SK-N-SH (cell line): Measurements from ENCODE around the gene NAV2. TPM values are rescaled to one million over a fixed set of nuclear protein-coding genes. Genes with fewer than 3 reads are reported as not detected.

ENCODE experiments used
- CTCF ChIA-PET: fragments of 300-600, 350-600 bp; formaldehyde crosslinking; extraction: SDS; loops from one replicate; lab custom pipeline; 2021; lab: Yijun Ruan, JAX
- POLR2A ChIA-PET: fragments of 350-600 bp; sonication (Branson Sonifier 250); formaldehyde crosslinking; extraction: SDS; loops from one replicate; lab custom pipeline; 2020; ENCODE audit warnings: antibody characterized with exemption, inconsistent platforms; lab: Yijun Ruan, JAX
- DNase-seq: peaks from one replicate; pipeline ENCODE4 v3.0.0; 2012
- H2AFZ ChIP-seq: fragments of 200-600 bp; sonication (generic); 2 replicates; pipeline ENCODE4 v1.8.1; 2016; ENCODE audit warnings: antibody characterized with exemption, mild to moderate bottlenecking, low read depth
- H3F3A ChIP-seq: fragments of 200-600 bp; sonication (generic); replicated peaks from 2 replicates; pipeline ENCODE3; 2016; ENCODE audit warnings: antibody characterized with exemption, mild to moderate bottlenecking; ENCODE audit not compliant: insufficient read depth
- H3K27ac ChIP-seq, 2 experiments: fragments of 200-500 bp in 1 of 2; fragments of 200-600 bp in 1 of 2; sonication (Bioruptor generic) in 1 of 2; sonication (generic), shearing (Covaris generic) in 1 of 2; 2 replicates each; pipeline versions ENCODE4 v1.5.1 to v1.6.1; 2014 to 2016; ENCODE audit warnings: low read depth in 2 of 2, inconsistent platforms in 1 of 2, low read length in 1 of 2, mild to moderate bottlenecking in 1 of 2, mixed read lengths in 1 of 2
- H3K27me3 ChIP-seq: fragments of 200-600 bp; sonication (generic), shearing (Covaris generic); 2 replicates; pipeline ENCODE4 v1.6.1; 2016; ENCODE audit warnings: mixed run types; ENCODE audit not compliant: insufficient read depth
- H3K36me3 ChIP-seq, 2 experiments: fragments of 200-500 bp in 1 of 2; fragments of 200-600 bp in 1 of 2; sonication (Bioruptor generic) in 1 of 2; sonication (generic) in 1 of 2; replicated peaks in 1 of 2; 2 replicates each; pipeline versions ENCODE3 to v1.5.1; 2014 to 2016; ENCODE audit warnings: low read length in 1 of 2, mild to moderate bottlenecking in 1 of 2; ENCODE audit not compliant: insufficient read depth in 2 of 2, control insufficient read depth in 1 of 2
- H3K4me1 ChIP-seq, 2 experiments: fragments of 200-500 bp in 1 of 2; fragments of 200-600 bp in 1 of 2; sonication (Bioruptor generic) in 1 of 2; sonication (generic), shearing (Covaris generic) in 1 of 2; 2 replicates each; pipeline versions ENCODE4 v1.5.1 to v1.6.1; 2014 to 2016; ENCODE audit warnings: low read depth in 1 of 2, low read length in 1 of 2, mixed run types in 1 of 2; ENCODE audit not compliant: insufficient read depth in 2 of 2, control insufficient read depth in 1 of 2
- H3K4me2 ChIP-seq: fragments of 200-600 bp; sonication (generic), shearing (Covaris generic); 2 replicates; pipeline ENCODE4 v1.6.1; 2017; ENCODE audit warnings: mixed run types
- H3K4me3 ChIP-seq, 2 experiments: fragments of 200-500 bp in 1 of 2; fragments of 200-600 bp in 1 of 2; sonication (Bioruptor generic) in 1 of 2; sonication (generic), shearing (Covaris generic) in 1 of 2; 2 replicates each; pipeline versions ENCODE4 v1.5.1 to v1.8.1; 2014 to 2016; ENCODE audit warnings: low read depth in 2 of 2, inconsistent platforms in 1 of 2, low read length in 1 of 2, mild to moderate bottlenecking in 1 of 2, mixed read lengths in 1 of 2, moderate library complexity in 1 of 2
- H3K79me2 ChIP-seq: fragments of 200-600 bp; sonication (generic); 2 replicates; pipeline ENCODE4 v1.8.1; 2017; ENCODE audit warnings: mild to moderate bottlenecking; ENCODE audit not compliant: insufficient read depth
- H3K9ac ChIP-seq: fragments of 200-600 bp; sonication (generic); 2 replicates; pipeline ENCODE4 v1.6.1; 2017; ENCODE audit warnings: mixed run types
- H3K9me2 ChIP-seq: fragments of 200-600 bp; sonication (generic); 2 replicates; pipeline ENCODE4 v1.6.1; 2017; ENCODE audit warnings: mixed run types
- H3K9me3 ChIP-seq: fragments of 200-600 bp; sonication (generic); 2 replicates; pipeline ENCODE4 v1.6.1; 2017; ENCODE audit warnings: mixed run types, mild to moderate bottlenecking, moderate library complexity
- H4K20me1 ChIP-seq: fragments of 200-600 bp; sonication (generic); 2 replicates; pipeline ENCODE4 v1.6.1; 2017; ENCODE audit warnings: mild to moderate bottlenecking, mixed run types; ENCODE audit not compliant: insufficient read depth
- CHD2 ChIP-seq: fragments of 150-350 bp; IDR thresholded peaks from 2 replicates; pipeline ENCODE4 v1.6.1; 2018; ENCODE audit warnings: low read length; ENCODE audit not compliant: partially characterized antibody
- ELF1 ChIP-seq: IDR thresholded peaks from 2 replicates; pipeline ENCODE4 v1.4.0; 2012
- EP300 ChIP-seq, 2 experiments: IDR thresholded peaks; 2 replicates each; pipeline versions ENCODE4 v1.4.0 to v1.6.1; 2012; ENCODE audit warnings: borderline replicate concordance in 1 of 2, low read depth in 1 of 2, low read length in 1 of 2
- EZH2phosphoT487 ChIP-seq: fragments of 200-600 bp; sonication (generic); IDR thresholded peaks from 2 replicates; pipeline ENCODE4 v1.6.1; 2017; ENCODE audit warnings: low read depth, mixed run types, mild to moderate bottlenecking, antibody characterized with exemption, moderate library complexity, borderline replicate concordance
- FOSL2 ChIP-seq: IDR thresholded peaks from 2 replicates; pipeline ENCODE4 v1.4.0; 2012; ENCODE audit warnings: low read depth, mild to moderate bottlenecking, moderate library complexity, borderline replicate concordance
- FOXM1 ChIP-seq: IDR thresholded peaks from 2 replicates; pipeline ENCODE4 v1.4.0; 2012; ENCODE audit warnings: low read depth, mild to moderate bottlenecking
- GABPA ChIP-seq: IDR thresholded peaks from 2 replicates; pipeline ENCODE4 v1.4.0; 2012; ENCODE audit warnings: low read depth, mild to moderate bottlenecking
- GATA2 ChIP-seq: sonication (generic); formaldehyde crosslinking; IDR thresholded peaks from 2 replicates; pipeline ENCODE4 v1.5.0; 2020; ENCODE audit warnings: mild to moderate bottlenecking, missing genetic modification reagents
- JUND ChIP-seq: IDR thresholded peaks from 2 replicates; pipeline ENCODE4 v1.4.0; 2012
- MAX ChIP-seq: IDR thresholded peaks from 2 replicates; pipeline ENCODE4 v1.4.0; 2012; ENCODE audit warnings: low read depth
- MEF2A ChIP-seq: IDR thresholded peaks from 2 replicates; pipeline ENCODE4 v1.4.0; 2012; ENCODE audit warnings: low read depth, borderline replicate concordance
- NRF1 ChIP-seq: IDR thresholded peaks from 2 replicates; pipeline ENCODE4 v1.6.1; 2012; ENCODE audit warnings: low read depth, mild to moderate bottlenecking, low read length
- POLR2AphosphoS5 ChIP-seq: IDR thresholded peaks from 2 replicates; pipeline ENCODE4 v1.6.1; 2012; ENCODE audit warnings: low read depth, low read length
- RAD21 ChIP-seq: IDR thresholded peaks from 2 replicates; pipeline ENCODE4 v1.6.1; 2012; ENCODE audit warnings: mild to moderate bottlenecking, low read length
- RCOR1 ChIP-seq: fragments of 150-350 bp; IDR thresholded peaks from 2 replicates; pipeline ENCODE4 v1.6.1; 2017; ENCODE audit warnings: antibody characterized with exemption, low read length
- RFX5 ChIP-seq: IDR thresholded peaks from 2 replicates; pipeline ENCODE4 v1.6.1; 2012; ENCODE audit warnings: mild to moderate bottlenecking, improper control_type of control experiment, low read length
- SIN3A ChIP-seq: IDR thresholded peaks from 2 replicates; pipeline ENCODE4 v1.6.1; 2012; ENCODE audit warnings: low read depth, mild to moderate bottlenecking, low read length, moderate library complexity, borderline replicate concordance
- TAF1 ChIP-seq: IDR thresholded peaks from 2 replicates; pipeline ENCODE4 v1.6.1; 2012; ENCODE audit warnings: low read depth, mild to moderate bottlenecking, low read length, moderate library complexity, borderline replicate concordance
- TEAD4 ChIP-seq: IDR thresholded peaks from 2 replicates; pipeline ENCODE4 v1.4.0; 2012; ENCODE audit warnings: mild to moderate bottlenecking, borderline replicate concordance; ENCODE audit not compliant: insufficient read depth
- USF1 ChIP-seq: IDR thresholded peaks from 2 replicates; pipeline ENCODE4 v1.4.0; 2012; ENCODE audit warnings: low read depth, borderline replicate concordance
- WGBS: methylation state at CpG from one replicate; pipeline ENCODE4 v1.1.6; 2017; ENCODE audit warnings: low lambda C conversion rate; 5-methylcytosine and 5-hydroxymethylcytosine counted together
- polyA plus RNA-seq, 3 experiments: library from polyadenylated mRNA; depleted of rRNA; stranded (reverse); fragments of >200 nt; gene quantifications; 2 replicates each; pipeline ENCODE4 v1.2.3, GENCODE V29; 2012
- TF ChIP-seq, protein P1 (sequence below): IDR thresholded peaks from 2 replicates; pipeline ENCODE4; 2012
- TF ChIP-seq, protein P2 (sequence below): fragments of 150-350 bp; IDR thresholded peaks from 2 replicates; pipeline ENCODE4 v1.6.1; 2017; ENCODE audit warnings: antibody characterized with exemption, low read length, low read depth, borderline replicate concordance

The NAV2 gene
- polyA plus RNA-seq, 1 of the 3 experiments (the other 2 are of a cell fraction): 26.2 TPM

DNA sequence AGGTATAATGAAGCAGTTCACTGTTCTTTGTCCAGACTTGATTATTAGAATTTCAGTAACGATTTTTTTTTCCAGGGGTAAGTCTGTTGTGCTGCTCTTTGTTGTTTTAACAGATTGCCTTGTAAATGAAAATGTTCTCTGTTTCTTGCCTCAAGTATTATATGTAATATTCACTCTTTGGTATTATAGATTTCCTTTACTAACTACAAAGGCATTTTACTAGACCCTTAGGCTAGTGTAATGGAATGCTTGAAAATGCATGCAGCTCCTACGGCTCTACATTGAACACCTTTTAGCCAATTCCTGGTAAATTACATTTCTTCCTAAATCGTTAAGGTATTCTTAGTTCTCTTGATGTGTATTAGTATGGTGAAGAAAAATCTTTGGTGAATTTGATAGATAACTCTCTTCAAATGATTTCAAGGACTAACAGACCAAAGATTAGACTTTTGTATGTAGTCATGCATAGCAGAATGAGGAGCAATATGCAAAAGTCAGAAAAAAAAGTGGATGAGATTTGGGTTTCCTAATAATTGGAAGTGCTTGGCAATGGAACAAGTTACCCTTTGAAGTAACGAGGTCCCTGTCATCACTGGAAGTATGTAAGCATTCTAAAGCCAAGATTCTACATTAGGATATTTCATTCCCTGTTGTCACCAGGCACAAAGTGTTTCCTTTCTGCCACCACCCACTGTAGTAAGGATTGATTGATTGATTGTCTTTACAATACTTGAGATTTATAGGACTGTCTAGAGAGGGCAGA, 334.6 kb downstream of the NAV2 start:
- POLR2A ChIA-PET: no interaction called here
- TF ChIP-seq RCOR1 (no peak), TEAD4 (no peak), POLR2AphosphoS5 (no peak), NRF1 (no peak), GABPA (no peak), JUND (no peak), SIN3A (no peak), MAX (no peak), ELF1 (no peak)
- TF ChIP-seq, protein P1, sequence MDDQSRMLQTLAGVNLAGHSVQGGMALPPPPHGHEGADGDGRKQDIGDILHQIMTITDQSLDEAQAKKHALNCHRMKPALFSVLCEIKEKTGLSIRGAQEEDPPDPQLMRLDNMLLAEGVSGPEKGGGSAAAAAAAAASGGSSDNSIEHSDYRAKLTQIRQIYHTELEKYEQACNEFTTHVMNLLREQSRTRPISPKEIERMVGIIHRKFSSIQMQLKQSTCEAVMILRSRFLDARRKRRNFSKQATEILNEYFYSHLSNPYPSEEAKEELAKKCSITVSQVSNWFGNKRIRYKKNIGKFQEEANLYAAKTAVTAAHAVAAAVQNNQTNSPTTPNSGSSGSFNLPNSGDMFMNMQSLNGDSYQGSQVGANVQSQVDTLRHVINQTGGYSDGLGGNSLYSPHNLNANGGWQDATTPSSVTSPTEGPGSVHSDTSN: no peak
- Histone ChIP-seq H3F3A (peaks cover 6% of the 10 kb centered on the region), H3K36me3 (peaks cover 68 to 79% of the 10 kb centered on the region in 2 experiments), H3K27me3 (no peaks in the 10 kb centered on the region), H4K20me1 (no peaks in the 10 kb centered on the region), H3K9ac (no peak overlapping the region), H3K9me3 (no peaks in the 10 kb centered on the region), H3K27ac (peak overlapping the region in 1 of 2 experiments; percentile 31; a peak in 2 of 4 replicates), H3K4me1 (peaks cover 12 to 42% of the 10 kb centered on the region in 2 experiments; a peak in 3 of 4 replicates), H3K4me2 (no peak overlapping the region), H3K79me2 (peaks cover 58% of the 10 kb centered on the region), H3K9me2 (no peaks in the 10 kb centered on the region), H3K4me3 (no peak overlapping the region), H2AFZ (no peak overlapping the region)
- 84% methylated on average over 4 of the region's 4 CpGs for WGBS
- CTCF ChIA-PET: no interaction called here
- DNase-seq: no peak

DNA sequence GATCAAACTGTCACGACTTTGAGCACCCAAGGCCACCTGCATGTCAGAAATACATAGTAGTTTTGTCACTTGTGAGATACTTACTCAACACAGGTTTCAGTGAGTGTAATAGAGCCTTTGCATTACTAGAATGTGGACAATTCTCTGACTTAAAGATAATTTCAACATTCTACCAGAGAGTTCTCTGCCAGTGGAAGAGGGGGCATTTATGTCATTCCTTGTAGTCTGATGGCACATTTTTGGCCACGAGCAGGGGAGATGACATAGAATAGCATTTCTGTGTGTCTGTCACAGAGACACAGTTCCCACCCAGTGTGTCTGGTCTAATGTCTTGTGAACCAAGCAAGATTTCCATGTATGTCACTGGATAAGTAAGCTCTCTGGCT, 335.1 kb downstream of the NAV2 start:
- peaks cover 57% of the 10 kb centered on the region for H3K79me2 ChIP-seq
- no peak overlapping the region for H3K4me2 ChIP-seq
- 88% methylated on average over 2 of the region's 2 CpGs for WGBS
- H3K4me3 ChIP-seq: no peak overlapping the region
- no peak overlapping the region for H3K9ac ChIP-seq
- H3K27me3 ChIP-seq: no peaks in the 10 kb centered on the region
- peaks cover 6% of the 10 kb centered on the region for H3F3A ChIP-seq
- no peaks in the 10 kb centered on the region for H4K20me1 ChIP-seq
- H3K36me3 ChIP-seq: peaks cover 74 to 81% of the 10 kb centered on the region in 2 experiments
- H3K27ac ChIP-seq: peak overlapping the region; percentile 21 to 51; a peak in 2 of 4 replicates
- POLR2A ChIA-PET: no interaction called here
- H3K4me1 ChIP-seq: peaks cover 12 to 39% of the 10 kb centered on the region in 2 experiments; a peak in 3 of 4 replicates
- TF ChIP-seq GATA2 (CRISPR knock-in tag) (no peak), USF1 (no peak), CHD2 (no peak), TAF1 (no peak), RFX5 (no peak), MAX (no peak), FOSL2 (no peak), JUND (no peak), TEAD4 (no peak), FOXM1 (no peak), MEF2A (no peak), EP300 (IDR thresholded peaks at IDR 0.05; ENCODE audit: borderline replicate concordance in 1 of 2, low read depth in 1 of 2, low read length in 1 of 2) (no peak), ELF1 (no peak), RAD21 (no peak), SIN3A (no peak), EZH2phosphoT487 (no peak)
- TF ChIP-seq, protein P2, sequence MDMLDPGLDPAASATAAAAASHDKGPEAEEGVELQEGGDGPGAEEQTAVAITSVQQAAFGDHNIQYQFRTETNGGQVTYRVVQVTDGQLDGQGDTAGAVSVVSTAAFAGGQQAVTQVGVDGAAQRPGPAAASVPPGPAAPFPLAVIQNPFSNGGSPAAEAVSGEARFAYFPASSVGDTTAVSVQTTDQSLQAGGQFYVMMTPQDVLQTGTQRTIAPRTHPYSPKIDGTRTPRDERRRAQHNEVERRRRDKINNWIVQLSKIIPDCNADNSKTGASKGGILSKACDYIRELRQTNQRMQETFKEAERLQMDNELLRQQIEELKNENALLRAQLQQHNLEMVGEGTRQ: no peak
- no peaks in the 10 kb centered on the region for H3K9me2 ChIP-seq
- DNase-seq: no peak
- CTCF ChIA-PET: interaction anchor here (1.3 kb wide), 1 partner anchor 63 kb away, joined by 4 read pairs; no protein-coding TSS in a partner anchor
- H3K9me3 ChIP-seq: no peaks in the 10 kb centered on the region
- H2AFZ ChIP-seq: no peak overlapping the region
